DND-41 (cell line): Measurements from ENCODE around the gene CCDC174.

Experiments used
- ATAC-seq: fragments of 200-7000 bp; cut with Tn5 transposase; 3 replicates; pipeline ENCODE4 v1.9.1; 2021; ENCODE audit warnings: low read depth; ENCODE audit not compliant: insufficient read depth
- DNase-seq: peaks from one replicate; pipeline ENCODE4 v3.0.0-alpha.2; 2020
- H2AFZ ChIP-seq: 2 replicates; pipeline ENCODE4 v1.6.0; 2012; ENCODE audit warnings: low read depth, low read length
- H3K27ac ChIP-seq: 2 replicates; pipeline ENCODE4 v1.5.1; 2012; ENCODE audit warnings: low read length, inconsistent platforms
- H3K27me3 ChIP-seq: fragments of 200-600 bp; sonication (generic); 2 replicates; pipeline ENCODE4 v1.6.0; 2012; ENCODE audit warnings: low read length, mild to moderate bottlenecking, inconsistent platforms; ENCODE audit not compliant: insufficient read depth, poor library complexity
- H3K36me3 ChIP-seq: 2 replicates; pipeline ENCODE4 v1.5.1; 2012; ENCODE audit warnings: low read length, inconsistent platforms; ENCODE audit not compliant: insufficient read depth
- H3K4me1 ChIP-seq: 2 replicates; pipeline ENCODE4 v1.5.1; 2012; ENCODE audit warnings: mild to moderate bottlenecking, low read length; ENCODE audit not compliant: insufficient read depth
- H3K4me2 ChIP-seq: 2 replicates; pipeline ENCODE4 v1.6.0; 2012; ENCODE audit warnings: mild to moderate bottlenecking, moderate library complexity, low read length, inconsistent platforms; ENCODE audit not compliant: insufficient read depth
- H3K4me3 ChIP-seq, 2 experiments: fragments of 200-600 bp in 1 of 2; shearing (Covaris generic) in 1 of 2; 2 replicates each; pipeline ENCODE4 v1.5.1; 2012 to 2016; ENCODE audit warnings: inconsistent platforms in 2 of 2, low read length in 2 of 2, mild to moderate bottlenecking in 2 of 2, low read depth in 1 of 2, moderate library complexity in 1 of 2
- H3K79me2 ChIP-seq: 2 replicates; pipeline ENCODE4 v1.6.0; 2012; ENCODE audit warnings: low read length, inconsistent platforms; ENCODE audit not compliant: insufficient read depth
- H3K9ac ChIP-seq: 2 replicates; pipeline ENCODE4 v1.6.0; 2012; ENCODE audit warnings: low read depth, mild to moderate bottlenecking, inconsistent platforms, low read length, moderate library complexity
- H3K9me3 ChIP-seq: 2 replicates; pipeline ENCODE4 v1.5.1; 2012; ENCODE audit warnings: low read length, moderate library complexity, mild to moderate bottlenecking, inconsistent platforms; ENCODE audit not compliant: insufficient read depth, severe bottlenecking
- H4K20me1 ChIP-seq: 2 replicates; pipeline ENCODE4 v1.6.0; 2012; ENCODE audit warnings: low read length; ENCODE audit not compliant: insufficient read depth
- CTCF ChIP-seq: IDR thresholded peaks from 2 replicates; pipeline ENCODE4 v1.5.1; 2012; ENCODE audit warnings: borderline replicate concordance, low read length, moderate library complexity, mild to moderate bottlenecking; ENCODE audit not compliant: poor library complexity, severe bottlenecking; ENCODE audit errors: extremely low read depth
- EZH2 ChIP-seq: IDR thresholded peaks from 3 replicates; pipeline ENCODE4 v1.6.1; 2012; ENCODE audit warnings: borderline replicate concordance, low read depth, mild to moderate bottlenecking, moderate library complexity, low read length, inconsistent platforms; ENCODE audit not compliant: severe bottlenecking

Gene CCDC174

GRCh38 chr3:14658978-14659377, 7.4 kb downstream of the CCDC174 start:
- no peak overlapping the region for H3K4me3 ChIP-seq

GRCh38 chr3:14660942-14661341, 9.4 kb downstream of the CCDC174 start:
- TF ChIP-seq EZH2 (no peak), CTCF (no peak)
- Histone ChIP-seq H3K4me1 (no peaks in the 10 kb centered on the region), H3K9me3 (no peaks in the 10 kb centered on the region), H3K36me3 (peaks cover 100% of the 10 kb centered on the region), H3K27me3 (no peaks in the 10 kb centered on the region), H3K4me2 (no peak overlapping the region), H3K9ac (no peak overlapping the region), H3K4me3 (no peak overlapping the region), H3K27ac (no peak overlapping the region), H2AFZ (no peak overlapping the region), H3K79me2 (0 out of 2 replicates have a peak, but pooled peaks cover 9% of the 10 kb centered on the region), H4K20me1 (no peaks in the 10 kb centered on the region; the same call in 1 of the 2 replicates)
- DNase-seq: no peak
- ATAC-seq: no peak

More at GRCh38 chr3:14658978-14659377, 7.4 kb downstream of the CCDC174 start:
- H3K27ac ChIP-seq: no peak overlapping the region
- H3K4me1 ChIP-seq: peaks cover 4% of the 10 kb centered on the region
- ATAC-seq (no peak), DNase-seq (no peak)
- H3K36me3 ChIP-seq: peaks cover 94% of the 10 kb centered on the region
- peaks cover 20% of the 10 kb centered on the region for H3K79me2 ChIP-seq
- H3K9ac ChIP-seq: no peak overlapping the region
- TF ChIP-seq EZH2 (no peak), CTCF (no peak)
- H3K4me2 ChIP-seq: no peak overlapping the region
- no peak overlapping the region for H2AFZ ChIP-seq
- no peaks in the 10 kb centered on the region; the same call in 1 of the 2 replicates for H4K20me1 ChIP-seq
- H3K9me3 ChIP-seq: no peaks in the 10 kb centered on the region
- H3K27me3 ChIP-seq: no peaks in the 10 kb centered on the region

- H3K9me3 ChIP-seq: no peaks in the 10 kb centered on the region
- ATAC-seq (no peak), DNase-seq (no peak)
- no peak overlapping the region for H3K27ac ChIP-seq
- H3K36me3 ChIP-seq: peaks cover 99% of the 10 kb centered on the region
- H3K79me2 ChIP-seq: no peaks in the 10 kb centered on the region
- no peak for TF ChIP-seq CTCF
- no peak for TF ChIP-seq EZH2
- no peaks in the 10 kb centered on the region; the same call in 1 of the 2 replicates for H4K20me1 ChIP-seq
- no peaks in the 10 kb centered on the region for H3K4me1 ChIP-seq
- H3K4me3 ChIP-seq: no peak overlapping the region
- H2AFZ ChIP-seq: no peak overlapping the region
- H3K9ac ChIP-seq: no peak overlapping the region
- no peaks in the 10 kb centered on the region for H3K27me3 ChIP-seq
- no peak overlapping the region for H3K4me2 ChIP-seq
Measured at GRCh38 chr3:14663396-14664135, 12.0 kb downstream of the CCDC174 start.
